SH-SY5Y (cell line): ENCODE results near the gene UVRAG.

Source experiments
- GATA2 ChIP-seq: IDR thresholded peaks from 2 replicates; pipeline ENCODE4 v1.6.1; 2011; ENCODE audit warnings: mild to moderate bottlenecking, low read depth, low read length
- GATA3 ChIP-seq: IDR thresholded peaks from 2 replicates; pipeline ENCODE4 v1.6.1; 2011; ENCODE audit warnings: low read depth, mild to moderate bottlenecking, low read length, moderate library complexity

GRCh38 chr11:75793966-75794365 lies 21.0 kb upstream of the UVRAG start:
- TF ChIP-seq GATA2: no peak
- no peak for TF ChIP-seq GATA3
